ENCODE results near the gene TSPAN31. TPM values are rescaled to one million over a fixed set of nuclear protein-coding genes. Genes with fewer than 3 reads are reported as not detected.

Gene TSPAN31
- total RNA-seq, 2 experiments from 2014 or later, result 12.9 to 13.3 TPM

GRCh38 chr12:57724003-57724935 lies 20.6 kb upstream of the TSPAN31 start:
- ChIA-PET POLR2A (interaction anchor here (0.6 to 0.9 kb wide), 2 partner anchors 17 to 88 kb away, joined by 3 to 5 read pairs; no protein-coding TSS in a partner anchor), CTCF (interaction anchor here (0.7 kb wide), 1 partner anchor 100 kb away, joined by 4 read pairs; no protein-coding TSS in a partner anchor)
- H3K27me3 Mint-ChIP-seq (ENCODE audit: low read depth), result no peaks in the 10 kb centered on the region
- peaks cover 12% of the 10 kb centered on the region for H3K4me1 Mint-ChIP-seq (ENCODE audit: low read depth)
- no peaks in the 10 kb centered on the region for H3K9me3 Mint-ChIP-seq (ENCODE audit: insufficient read depth)
- peak overlapping the region; percentile 57 for H3K27ac Mint-ChIP-seq
- peaks cover 63% of the 10 kb centered on the region for H3K36me3 Mint-ChIP-seq (ENCODE audit: low read depth)
- no peak for ATAC-seq
- no peak for DNase-seq
- no peak overlapping the region for H3K4me3 Mint-ChIP-seq

- CTCF ChIA-PET, result interaction anchor here (0.7 to 2.0 kb wide), 3 partner anchors 17 to 99 kb away, joined by 3 to 10 read pairs (median 4); partner anchors contain the start of gene TSPAN31
- Mint-ChIP-seq H3K4me3 (no peak overlapping the region), H3K9me3 (ENCODE audit: insufficient read depth) (no peaks in the 10 kb centered on the region)
Measured at GRCh38 chr12:57724936-57725740, 19.7 kb upstream of the TSPAN31 start.

GRCh38 chr12:57725851-57726150 lies 19.0 kb upstream of the TSPAN31 start:
- H3K4me3 Mint-ChIP-seq, result no peak overlapping the region
- ChIA-PET CTCF (interaction anchor here (0.7 to 2.0 kb wide), 3 partner anchors 8 to 19 kb away, joined by 3 to 10 read pairs (median 4); partner anchors contain the start of gene TSPAN31), POLR2A (no interaction called here)
- H3K27ac Mint-ChIP-seq, result no peak overlapping the region
- DNase-seq (no peak), ATAC-seq (no peak)
- H3K27me3 Mint-ChIP-seq (ENCODE audit: low read depth), result no peaks in the 10 kb centered on the region
- peaks cover 64% of the 10 kb centered on the region for H3K36me3 Mint-ChIP-seq (ENCODE audit: low read depth)
- no peaks in the 10 kb centered on the region for H3K9me3 Mint-ChIP-seq (ENCODE audit: insufficient read depth)
- H3K4me1 Mint-ChIP-seq (ENCODE audit: low read depth), result peaks cover 12% of the 10 kb centered on the region

More at GRCh38 chr12:57724936-57725740, 19.7 kb upstream of the TSPAN31 start:
- ATAC-seq, result no peak
- Mint-ChIP-seq H3K27me3 (ENCODE audit: low read depth) (no peaks in the 10 kb centered on the region), H3K4me1 (ENCODE audit: low read depth) (peaks cover 12% of the 10 kb centered on the region), H3K36me3 (ENCODE audit: low read depth) (peaks cover 63% of the 10 kb centered on the region), H3K27ac (peak overlapping the region; percentile 56)
- no peak for DNase-seq
- POLR2A ChIA-PET, result interaction anchor here (0.9 kb wide), 1 partner anchor 16 kb away, joined by 5 read pairs; no protein-coding TSS in a partner anchor

- Mint-ChIP-seq H3K4me1 (ENCODE audit: low read depth) (peaks cover 12% of the 10 kb centered on the region), H3K36me3 (ENCODE audit: low read depth) (peaks cover 63% of the 10 kb centered on the region), H3K27me3 (ENCODE audit: low read depth) (no peaks in the 10 kb centered on the region), H3K27ac (peak overlapping the region; percentile 61), H3K4me3 (peak overlapping the region; percentile 28), H3K9me3 (ENCODE audit: insufficient read depth) (no peaks in the 10 kb centered on the region)
- CTCF ChIA-PET, result interaction anchor here (0.7 to 2.0 kb wide), 3 partner anchors 9 to 19 kb away, joined by 3 to 10 read pairs (median 4); partner anchors contain the start of gene TSPAN31
- ATAC-seq, result no peak
- POLR2A ChIA-PET, result no interaction called here
- peak; percentile 44 for DNase-seq
Measured at GRCh38 chr12:57726151-57726883, 18.5 kb upstream of the TSPAN31 start.

- POLR2A ChIA-PET, result no interaction called here
- CTCF ChIA-PET, result interaction anchor here (2.0 kb wide), 1 partner anchor 15 kb away, joined by 10 read pairs; no protein-coding TSS in a partner anchor
Measured at GRCh38 chr12:57726884-57727757, 17.7 kb upstream of the TSPAN31 start.

GRCh38 chr12:57727758-57728395 lies 17.0 kb upstream of the TSPAN31 start:
- ChIA-PET CTCF (no interaction called here), POLR2A (no interaction called here)
- no peak for ATAC-seq
- Mint-ChIP-seq H3K4me1 (ENCODE audit: low read depth) (peaks cover 12% of the 10 kb centered on the region), H3K4me3 (no peak overlapping the region), H3K36me3 (ENCODE audit: low read depth) (peaks cover 67% of the 10 kb centered on the region), H3K9me3 (ENCODE audit: insufficient read depth) (no peaks in the 10 kb centered on the region), H3K27me3 (ENCODE audit: low read depth) (no peaks in the 10 kb centered on the region), H3K27ac (peak overlapping the region; percentile 41)
- DNase-seq, result no peak

More at GRCh38 chr12:57726884-57727757, 17.7 kb upstream of the TSPAN31 start:
- Mint-ChIP-seq H3K36me3 (ENCODE audit: low read depth) (peaks cover 63% of the 10 kb centered on the region), H3K4me1 (ENCODE audit: low read depth) (peaks cover 12% of the 10 kb centered on the region), H3K27me3 (ENCODE audit: low read depth) (no peaks in the 10 kb centered on the region), H3K9me3 (ENCODE audit: insufficient read depth) (no peaks in the 10 kb centered on the region), H3K4me3 (no peak overlapping the region), H3K27ac (no peak overlapping the region)
- DNase-seq, result no peak
- no peak for ATAC-seq

GRCh38 chr12:57729321-57729844 lies 15.5 kb upstream of the TSPAN31 start:
- CTCF ChIA-PET, result no interaction called here
- no peaks in the 10 kb centered on the region for H3K9me3 Mint-ChIP-seq (ENCODE audit: insufficient read depth)
- peaks cover 72% of the 10 kb centered on the region for H3K36me3 Mint-ChIP-seq (ENCODE audit: low read depth)
- H3K4me1 Mint-ChIP-seq (ENCODE audit: low read depth), result peaks cover 12% of the 10 kb centered on the region
- H3K27me3 Mint-ChIP-seq (ENCODE audit: low read depth), result no peaks in the 10 kb centered on the region
- H3K4me3 Mint-ChIP-seq, result no peak overlapping the region
- POLR2A ChIA-PET, result interaction anchor here (1.1 kb wide), 1 partner anchor 12 kb away, joined by 4 read pairs; no protein-coding TSS in a partner anchor
- no peak for ATAC-seq
- no peak for DNase-seq
- no peak overlapping the region for H3K27ac Mint-ChIP-seq

GRCh38 chr12:57730336-57731067 lies 14.3 kb upstream of the TSPAN31 start:
- CTCF ChIA-PET, result no interaction called here
- DNase-seq, result no peak
- H3K9me3 Mint-ChIP-seq (ENCODE audit: insufficient read depth), result no peaks in the 10 kb centered on the region
- no peak overlapping the region for H3K4me3 Mint-ChIP-seq
- ATAC-seq, result no peak
- H3K27ac Mint-ChIP-seq, result no peak overlapping the region
- POLR2A ChIA-PET, result interaction anchor here (1.1 kb wide), 1 partner anchor 11 kb away, joined by 4 read pairs; no protein-coding TSS in a partner anchor
- peaks cover 73% of the 10 kb centered on the region for H3K36me3 Mint-ChIP-seq (ENCODE audit: low read depth)
- no peaks in the 10 kb centered on the region for H3K27me3 Mint-ChIP-seq (ENCODE audit: low read depth)
- H3K4me1 Mint-ChIP-seq (ENCODE audit: low read depth), result peaks cover 7% of the 10 kb centered on the region

- no peak for DNase-seq
- no peaks in the 10 kb centered on the region for H3K27me3 Mint-ChIP-seq (ENCODE audit: low read depth)
- ChIA-PET POLR2A (no interaction called here), CTCF (interaction anchor here (0.8 kb wide), 1 partner anchor 12 kb away, joined by 3 read pairs; no protein-coding TSS in a partner anchor)
- H3K9me3 Mint-ChIP-seq (ENCODE audit: insufficient read depth), result no peaks in the 10 kb centered on the region
- peaks cover 6% of the 10 kb centered on the region for H3K4me1 Mint-ChIP-seq (ENCODE audit: low read depth)
- H3K27ac Mint-ChIP-seq, result no peak overlapping the region
- H3K36me3 Mint-ChIP-seq (ENCODE audit: low read depth), result peaks cover 74% of the 10 kb centered on the region
- ATAC-seq, result no peak
- no peak overlapping the region for H3K4me3 Mint-ChIP-seq
Measured at GRCh38 chr12:57731411-57732080, 13.3 kb upstream of the TSPAN31 start.
